HCT116 (cell line): ENCODE measurements around the gene TPRG1L. TPM values are rescaled to one million over a fixed set of nuclear protein-coding genes. Genes with fewer than 3 reads are reported as not detected.
"Not testable (repeated sequence)": the region's sequence is repeated elsewhere in the genome, so short reads cannot be mapped to it uniquely, and the experiment has no call there.

Experiments used
- ATAC-seq: fragments of 200-7000 bp; cut with Tn5 transposase; 2 replicates; pipeline ENCODE4 v1.9.1; 2020; ENCODE audit warnings: mild to moderate bottlenecking, moderate library complexity
- BruUV-seq: library from RNA; stranded (reverse); fragments of 400-500 nt; replicated peaks from 2 replicates; lab custom pipeline; 2021; lab: Mats Ljungman, UMichigan
- CTCF ChIA-PET: fragments of 300-600 bp; sonication (Branson Sonifier 250); formaldehyde crosslinking; loops from one replicate; lab custom pipeline; 2021; ENCODE audit warnings: antibody characterized with exemption; lab: Charles Lee
- POLR2A ChIA-PET: fragments of 300-600, 350-600 bp; sonication (Branson Sonifier 250); formaldehyde crosslinking; loops from one replicate; lab custom pipeline; 2021; ENCODE audit warnings: antibody characterized with exemption; lab: Charles Lee
- RAD21 ChIA-PET, 2 experiments: fragments of 300-600 bp; sonication (Branson Sonifier 250); formaldehyde crosslinking; loops; one replicate each; lab custom pipeline; 2023; ENCODE audit warnings: low total read pairs in 2 of 2; ENCODE audit not compliant: uncharacterized antibody in 2 of 2, unreplicated experiment in 2 of 2, low non-redundant PET in 1 of 2; lab: Charles Lee
- DNase-seq: peaks from one replicate; pipeline ENCODE4 v3.0.0-alpha.2; 2010; ENCODE audit warnings: low read depth, low spot score
- H2AFZ ChIP-seq: fragments of 200-600 bp; shearing (Covaris generic), sonication (generic); 2 replicates; pipeline ENCODE4 v1.6.1; 2017; ENCODE audit warnings: low read depth, mixed run types, mixed read lengths, antibody characterized with exemption, low read length; ENCODE audit not compliant: poor library complexity, severe bottlenecking
- H3K27ac ChIP-seq: 2 replicates; pipeline ENCODE4 v1.5.1; 2012; ENCODE audit warnings: low read depth, low read length
- H3K27me3 ChIP-seq: fragments of 200-600 bp; sonication (generic); 2 replicates; pipeline ENCODE4 v1.6.1; 2016; ENCODE audit warnings: mixed run types, low read length, mixed read lengths; ENCODE audit not compliant: insufficient read depth
- H3K36me3 ChIP-seq, 2 experiments: fragments of 200-500 bp in 1 of 2; fragments of 200-600 bp in 1 of 2; sonication (Bioruptor generic) in 1 of 2; sonication (generic) in 1 of 2; 2 replicates each; pipeline versions ENCODE4 v1.5.1 to v1.6.1; 2014 to 2016; ENCODE audit warnings: low read length in 2 of 2, inconsistent platforms in 1 of 2, mixed read lengths in 1 of 2, mixed run types in 1 of 2; ENCODE audit not compliant: insufficient read depth in 2 of 2, control insufficient read depth in 1 of 2
- H3K4me1 ChIP-seq, 2 experiments: fragments of 200-600 bp in 1 of 2; sonication (generic) in 1 of 2; 2 replicates each; pipeline versions ENCODE4 v1.5.1 to v1.6.1; 2012 to 2017; ENCODE audit warnings: low read length in 2 of 2, inconsistent platforms in 1 of 2, mild to moderate bottlenecking in 1 of 2, mixed read lengths in 1 of 2, mixed run types in 1 of 2, moderate library complexity in 1 of 2; ENCODE audit not compliant: insufficient read depth in 2 of 2, control insufficient read depth in 1 of 2
- H3K4me2 ChIP-seq: fragments of 200-600 bp; sonication (generic); 2 replicates; pipeline ENCODE4 v1.6.1; 2017; ENCODE audit warnings: mixed run types, low read length, mixed read lengths
- H3K4me3 ChIP-seq, 2 experiments: fragments of 200-600 bp in 1 of 2; sonication (generic) in 1 of 2; replicated peaks in 1 of 2; 2 replicates each; pipeline ENCODE4 v1.5.1; 2011 to 2016; ENCODE audit warnings: low read length in 2 of 2, control low read depth in 1 of 2, low read depth in 1 of 2, mild to moderate bottlenecking in 1 of 2, mixed read lengths in 1 of 2, mixed run types in 1 of 2
- H3K79me2 ChIP-seq: fragments of 200-600 bp; sonication (generic); 2 replicates; pipeline ENCODE4 v1.6.1; 2017; ENCODE audit warnings: mild to moderate bottlenecking, mixed run types, low read length, moderate library complexity, mixed read lengths; ENCODE audit not compliant: insufficient read depth
- H3K9ac ChIP-seq: fragments of 200-600 bp; sonication (generic); 2 replicates; pipeline ENCODE4 v1.6.1; 2016; ENCODE audit warnings: low read length, mixed read lengths
- H3K9me2 ChIP-seq: fragments of 200-600 bp; sonication (generic), shearing (Covaris generic); 2 replicates; pipeline ENCODE4 v1.6.1; 2017; ENCODE audit warnings: mixed run types, mild to moderate bottlenecking, moderate library complexity; ENCODE audit not compliant: insufficient read depth
- H3K9me3 ChIP-seq, 2 experiments: fragments of 200-500 bp in 1 of 2; fragments of 200-600 bp in 1 of 2; sonication (Bioruptor generic) in 1 of 2; sonication (generic) in 1 of 2; 2 replicates each; pipeline ENCODE4 v1.6.1; 2014 to 2017; ENCODE audit warnings: low read length in 2 of 2, mixed read lengths in 2 of 2, inconsistent platforms in 1 of 2, low read depth in 1 of 2, mild to moderate bottlenecking in 1 of 2, mixed run types in 1 of 2, moderate library complexity in 1 of 2; ENCODE audit not compliant: control insufficient read depth in 1 of 2, insufficient read depth in 1 of 2
- H4K20me1 ChIP-seq: fragments of 200-600 bp; sonication (generic), shearing (Covaris generic); 2 replicates; pipeline ENCODE4 v1.6.1; 2017; ENCODE audit warnings: mixed run types, mild to moderate bottlenecking, moderate library complexity; ENCODE audit not compliant: insufficient read depth
- ATF3 ChIP-seq: IDR thresholded peaks from 2 replicates; pipeline ENCODE4 v1.6.1; 2012
- CEBPB ChIP-seq: IDR thresholded peaks from 2 replicates; pipeline ENCODE4 v1.6.1; 2012; ENCODE audit warnings: low read depth
- EGR1 ChIP-seq: IDR thresholded peaks from 2 replicates; pipeline ENCODE4 v1.6.1; 2012; ENCODE audit warnings: low read depth
- ELF1 ChIP-seq: IDR thresholded peaks from 2 replicates; pipeline ENCODE4 v1.6.1; 2012; ENCODE audit warnings: low read depth, borderline replicate concordance
- EZH2phosphoT487 ChIP-seq: fragments of 200-600 bp; IDR thresholded peaks from 2 replicates; pipeline ENCODE4 v1.6.1; 2018; ENCODE audit warnings: antibody characterized with exemption, borderline replicate concordance
- JUND ChIP-seq: IDR thresholded peaks from 2 replicates; pipeline ENCODE4 v1.6.1; 2012
- POLR2A ChIP-seq: IDR thresholded peaks from 2 replicates; pipeline ENCODE4 v1.7.0; 2011; ENCODE audit warnings: borderline replicate concordance; ENCODE audit not compliant: insufficient read depth, insufficient read length; ENCODE audit errors: extremely low read depth
- POLR2AphosphoS5 ChIP-seq: IDR thresholded peaks from 2 replicates; pipeline ENCODE4 v1.6.1; 2011; ENCODE audit warnings: mild to moderate bottlenecking, low read depth, low read length, moderate library complexity
- RAD21 ChIP-seq: IDR thresholded peaks from 2 replicates; pipeline ENCODE4 v1.6.1; 2012; ENCODE audit warnings: low read depth, mild to moderate bottlenecking
- SIN3A ChIP-seq: IDR thresholded peaks from 2 replicates; pipeline ENCODE4 v1.6.1; 2012; ENCODE audit warnings: low read depth
- SP1 ChIP-seq: IDR thresholded peaks from 2 replicates; pipeline ENCODE4 v1.6.1; 2012; ENCODE audit warnings: low read depth
- SRF ChIP-seq: IDR thresholded peaks from 2 replicates; pipeline ENCODE4 v1.6.1; 2012; ENCODE audit warnings: low read depth
- ZFX ChIP-seq: fragments of 450-650 bp; IDR thresholded peaks from 2 replicates; pipeline ENCODE4 v1.6.1; 2017
- intact Hi-C: fragments of 100-400 bp; cut with micrococcal nuclease; formaldehyde crosslinking; loops from 2 replicates; pipeline ENCODE4 v1.10.0; 2022
- total RNA-seq: library from RNA; stranded (reverse); gene quantifications from one replicate; pipeline ENCODE4 v1.2.1, GENCODE V29; 2021; ENCODE audit not compliant: unreplicated experiment
- TF ChIP-seq, protein P1 (sequence below), 3 experiments: fragments of 200-600 bp in 1 of 3; sonication (generic) in 1 of 3; IDR thresholded peaks in 2 of 3; conservative IDR thresholded peaks in 1 of 3; 2 replicates each; pipeline ENCODE4 v1.5.1; 2012 to 2017; ENCODE audit warnings: low read depth in 2 of 3, low read length in 2 of 3, antibody characterized with exemption in 1 of 3, borderline replicate concordance in 1 of 3, control low read depth in 1 of 3, mild to moderate bottlenecking in 1 of 3, mixed read lengths in 1 of 3, mixed run types in 1 of 3, moderate library complexity in 1 of 3; ENCODE audit not compliant: insufficient read depth in 1 of 3
- TF ChIP-seq, protein P2 (sequence below): IDR thresholded peaks from 2 replicates; pipeline ENCODE4 v1.6.1; 2012

TPRG1L gene
- total RNA-seq, 1 experiment from 2014 or later: 25.6 TPM

DNA sequence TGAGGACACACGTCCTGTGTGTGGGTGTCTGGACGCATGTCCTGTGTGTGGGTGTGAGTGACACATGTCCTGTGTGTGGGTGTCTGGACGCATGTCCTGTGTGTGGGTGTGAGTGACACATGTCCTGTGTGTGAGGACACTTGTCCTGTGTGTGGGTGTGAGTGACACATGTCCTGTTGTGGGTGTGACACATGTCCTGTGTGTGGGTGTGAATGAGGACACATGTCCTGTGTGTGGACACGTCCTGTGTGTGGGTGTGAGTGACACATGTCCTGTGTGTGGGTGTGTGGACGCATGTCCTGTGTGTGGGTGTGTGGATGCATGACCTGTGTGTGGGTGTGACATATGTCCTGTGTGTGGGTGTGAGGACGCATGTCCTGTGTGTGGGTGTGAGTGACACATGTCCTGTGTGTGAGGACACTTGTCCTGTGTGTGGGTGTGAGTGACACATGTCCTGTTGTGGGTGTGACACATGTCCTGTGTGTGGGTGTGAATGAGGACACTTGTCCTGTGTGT is 39.4 kb upstream of the TPRG1L start:
- H3K4me1 ChIP-seq, H3K9me3 ChIP-seq, H4K20me1 ChIP-seq, H3K27ac ChIP-seq, BruUV-seq, CTCF ChIA-PET, H2AFZ ChIP-seq, H3K9me2 ChIP-seq, H3K36me3 ChIP-seq, H3K4me2 ChIP-seq, H3K79me2 ChIP-seq, H3K4me3 ChIP-seq, intact Hi-C loops, H3K27me3 ChIP-seq, DNase-seq, RAD21 ChIA-PET, ATAC-seq, H3K9ac ChIP-seq, POLR2A ChIA-PET: not testable (repeated sequence)

GRCh38 chr1:3585940-3586568 is 38.8 kb upstream of the TPRG1L start:
- no TSS peak for BruUV-seq
- Histone ChIP-seq H2AFZ (no peak overlapping the region), H3K9ac (no peak overlapping the region), H3K9me2 (no peaks in the 10 kb centered on the region), H3K79me2 (no peaks in the 10 kb centered on the region), H3K4me1 (no peaks in the 10 kb centered on the region), H3K27ac (no peak overlapping the region), H3K9me3 (no peaks in the 10 kb centered on the region; a peak in 1 of 4 replicates), H3K27me3 (no peaks in the 10 kb centered on the region), H3K36me3 (no peaks in the 10 kb centered on the region), H3K4me2 (no peak overlapping the region), H4K20me1 (no peaks in the 10 kb centered on the region), H3K4me3 (no peak overlapping the region)
- TF ChIP-seq, protein P1, sequence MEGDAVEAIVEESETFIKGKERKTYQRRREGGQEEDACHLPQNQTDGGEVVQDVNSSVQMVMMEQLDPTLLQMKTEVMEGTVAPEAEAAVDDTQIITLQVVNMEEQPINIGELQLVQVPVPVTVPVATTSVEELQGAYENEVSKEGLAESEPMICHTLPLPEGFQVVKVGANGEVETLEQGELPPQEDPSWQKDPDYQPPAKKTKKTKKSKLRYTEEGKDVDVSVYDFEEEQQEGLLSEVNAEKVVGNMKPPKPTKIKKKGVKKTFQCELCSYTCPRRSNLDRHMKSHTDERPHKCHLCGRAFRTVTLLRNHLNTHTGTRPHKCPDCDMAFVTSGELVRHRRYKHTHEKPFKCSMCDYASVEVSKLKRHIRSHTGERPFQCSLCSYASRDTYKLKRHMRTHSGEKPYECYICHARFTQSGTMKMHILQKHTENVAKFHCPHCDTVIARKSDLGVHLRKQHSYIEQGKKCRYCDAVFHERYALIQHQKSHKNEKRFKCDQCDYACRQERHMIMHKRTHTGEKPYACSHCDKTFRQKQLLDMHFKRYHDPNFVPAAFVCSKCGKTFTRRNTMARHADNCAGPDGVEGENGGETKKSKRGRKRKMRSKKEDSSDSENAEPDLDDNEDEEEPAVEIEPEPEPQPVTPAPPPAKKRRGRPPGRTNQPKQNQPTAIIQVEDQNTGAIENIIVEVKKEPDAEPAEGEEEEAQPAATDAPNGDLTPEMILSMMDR (IDR thresholded peaks at IDR 0.05 in 2 of 3, conservative IDR thresholded peaks at IDR 0.05 in 1 of 3; ENCODE audit: borderline replicate concordance in 1 of 3, insufficient read depth in 1 of 3, low read depth in 2 of 3, low read length in 2 of 3): no peak
- TF ChIP-seq CEBPB: no peak
- no peak for TF ChIP-seq EGR1
- no peak for TF ChIP-seq POLR2A
- TF ChIP-seq ELF1: no peak
- TF ChIP-seq SRF: no peak
- no peak for TF ChIP-seq SIN3A
- TF ChIP-seq SP1: no peak
- TF ChIP-seq EZH2phosphoT487: no peak
- no peak for TF ChIP-seq ZFX
- TF ChIP-seq, protein P2, sequence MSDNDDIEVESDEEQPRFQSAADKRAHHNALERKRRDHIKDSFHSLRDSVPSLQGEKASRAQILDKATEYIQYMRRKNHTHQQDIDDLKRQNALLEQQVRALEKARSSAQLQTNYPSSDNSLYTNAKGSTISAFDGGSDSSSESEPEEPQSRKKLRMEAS: no peak
- TF ChIP-seq ATF3: no peak
- no peak for TF ChIP-seq RAD21
- no peak for TF ChIP-seq JUND
- no peak for TF ChIP-seq POLR2AphosphoS5
- POLR2A ChIA-PET: no interaction called here
- RAD21 ChIA-PET: no interaction called here
- CTCF ChIA-PET: no interaction called here
- intact Hi-C loops: no loop called here
- DNase-seq: no peak
- no peak for ATAC-seq
